GM18907 (cell line): ENCODE results near the gene GLRA3.

Experiments
- ATAC-seq: cut with Tn5 transposase; IDR thresholded peaks from one replicate; pipeline ENCODE4 v1.9.1; 2021; ENCODE audit warnings: mild to moderate bottlenecking, moderate library complexity; ENCODE audit not compliant: unreplicated experiment

GLRA3 gene

DNA sequence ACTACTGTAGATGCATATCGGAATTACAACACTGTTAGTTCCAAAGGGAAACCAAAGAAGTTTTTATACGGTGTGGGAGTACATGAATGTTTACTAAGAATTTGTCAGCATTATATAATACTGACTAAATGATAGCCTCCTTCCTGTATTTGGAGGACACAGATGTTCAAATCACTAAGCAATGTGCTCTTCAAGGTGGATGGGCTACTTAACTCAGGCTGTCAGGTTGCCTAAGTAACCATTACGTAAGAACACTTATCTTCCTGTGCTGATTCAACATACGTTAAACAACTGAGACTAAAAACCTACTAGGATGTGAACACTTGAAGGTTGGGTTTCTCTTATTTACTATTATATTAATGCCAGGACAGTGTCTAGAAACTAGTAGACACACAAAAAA, 224.8 kb downstream of the GLRA3 start:
- no peak for ATAC-seq

DNA sequence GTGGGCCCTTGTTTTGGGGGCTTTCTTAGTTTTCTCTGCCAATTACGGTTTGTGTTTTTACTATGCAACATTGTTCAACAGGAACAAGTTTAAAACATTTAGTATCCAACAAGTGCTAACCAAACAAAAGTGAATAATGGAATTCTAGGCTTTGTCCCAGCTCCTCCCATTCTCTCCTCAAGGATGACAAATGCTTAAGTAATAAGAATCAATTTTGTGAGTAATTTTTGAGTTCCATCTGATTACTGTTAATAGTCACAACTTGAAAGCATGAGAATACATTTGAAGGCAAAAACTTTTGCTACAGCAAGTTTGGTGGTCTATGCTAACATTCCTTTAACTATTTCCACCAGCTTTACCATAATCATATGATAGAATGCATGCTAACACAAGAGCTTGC, 228.7 kb downstream of the GLRA3 start:
- no peak for ATAC-seq

DNA sequence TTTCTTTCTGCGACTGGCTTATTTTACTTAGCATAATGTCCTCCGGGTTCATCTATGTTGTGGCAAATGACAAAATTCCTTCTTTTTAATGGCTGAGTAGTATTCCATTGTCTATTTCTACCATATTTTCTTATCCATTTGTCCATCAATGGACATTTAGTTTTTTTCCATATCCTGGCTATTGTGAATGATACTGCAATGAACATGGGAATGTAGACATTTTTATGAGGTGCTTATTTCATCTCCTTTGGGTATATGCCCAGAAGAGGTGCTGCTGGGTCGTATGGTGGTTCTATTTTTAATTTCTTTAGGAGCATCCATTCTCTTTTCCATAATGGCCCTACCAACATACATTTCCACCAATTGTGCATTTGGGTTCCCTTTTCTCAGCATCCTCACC, 230.2 kb downstream of the GLRA3 start:
- ATAC-seq, result no peak

DNA sequence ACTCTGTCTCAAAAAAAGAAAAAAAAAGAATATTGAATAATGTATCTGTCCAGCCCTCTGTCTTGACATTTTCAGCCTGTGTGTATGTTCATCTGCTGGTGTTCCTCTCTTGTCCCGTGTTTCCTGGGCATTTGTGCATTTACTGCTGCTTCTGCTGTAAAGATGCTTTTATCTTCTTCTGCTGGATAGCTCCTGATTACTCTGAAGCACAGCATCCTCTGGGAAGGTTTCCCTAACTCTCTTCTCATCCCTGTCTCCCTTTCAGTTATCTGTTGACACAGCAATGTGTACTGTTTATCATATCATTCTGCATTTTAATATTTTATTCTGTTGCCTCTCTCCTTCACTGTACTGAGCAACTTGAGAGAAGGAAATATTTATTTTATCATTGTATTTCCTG, 232.5 kb downstream of the GLRA3 start:
- ATAC-seq, result no peak

DNA sequence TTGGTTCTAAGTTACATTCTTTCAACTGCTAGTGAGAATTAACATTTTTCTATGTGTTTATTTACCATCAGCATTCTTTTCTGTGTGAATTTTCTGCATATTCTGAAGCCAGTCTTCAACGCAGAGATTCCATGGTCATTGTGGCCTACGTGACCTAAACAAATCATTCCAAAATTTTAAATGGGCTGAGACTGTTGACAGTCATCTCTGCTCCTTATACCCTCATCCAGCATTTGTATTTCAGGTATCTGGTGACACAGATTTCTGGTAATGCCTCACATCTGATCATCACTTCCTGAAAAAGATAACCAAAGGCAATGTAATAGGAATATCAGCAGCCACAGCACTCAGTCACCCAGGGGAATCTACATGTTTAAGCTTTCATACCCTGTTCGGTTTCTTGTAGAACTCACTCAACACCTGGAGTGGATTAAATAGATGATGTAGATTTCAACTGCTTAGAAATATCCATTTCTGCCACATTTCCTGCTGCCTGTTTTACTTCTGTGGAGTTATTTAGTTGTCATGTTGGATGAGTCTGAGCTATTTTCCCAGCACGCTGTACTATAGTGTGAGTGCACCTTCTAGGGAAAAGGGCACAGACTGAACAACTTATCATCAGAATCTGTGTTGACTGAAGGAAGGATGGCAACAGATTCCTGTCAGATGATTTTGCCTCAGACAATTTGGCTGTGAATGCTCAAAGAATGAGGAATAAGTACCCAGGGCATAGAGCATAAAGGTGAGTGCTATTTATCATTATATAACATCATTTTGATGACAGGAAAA, 233.7 kb downstream of the GLRA3 start:
- ATAC-seq, result no peak

DNA sequence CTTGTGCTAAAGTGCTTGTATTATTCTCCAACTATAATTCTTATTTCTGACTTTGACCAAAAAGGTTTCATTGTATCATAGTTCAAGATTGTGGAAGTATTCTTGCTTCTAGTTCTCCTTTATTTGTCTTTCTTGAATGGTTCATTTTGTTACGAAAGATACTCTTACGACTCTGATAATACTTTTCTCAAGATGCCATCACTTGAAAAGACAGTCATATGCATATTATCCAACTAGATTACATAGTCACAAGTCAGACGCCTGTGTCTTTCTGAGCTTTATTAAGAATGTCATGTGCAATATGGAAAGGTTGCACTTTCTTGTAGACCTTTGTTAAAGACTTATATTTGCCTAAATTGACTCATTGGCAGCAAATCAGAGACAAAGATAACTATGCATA, 235.3 kb downstream of the GLRA3 start:
- ATAC-seq, result no peak

DNA sequence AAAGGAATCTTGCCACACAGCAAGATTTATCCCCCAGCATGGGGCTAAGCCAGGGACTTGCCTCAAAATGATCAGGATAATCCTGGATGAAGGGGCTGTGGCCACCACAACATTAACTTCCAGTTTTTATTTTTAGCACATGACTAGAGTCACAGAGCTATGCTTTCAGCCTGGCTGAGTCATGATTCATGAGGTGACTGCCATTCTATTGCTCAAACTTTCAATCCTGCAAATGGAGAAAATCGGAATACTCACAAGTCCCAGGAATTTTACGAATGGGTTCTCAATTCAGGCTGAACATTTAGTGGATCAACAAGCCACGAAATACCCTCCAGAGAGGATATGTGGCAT, 236.1 kb downstream of the GLRA3 start:
- ATAC-seq, result no peak

DNA sequence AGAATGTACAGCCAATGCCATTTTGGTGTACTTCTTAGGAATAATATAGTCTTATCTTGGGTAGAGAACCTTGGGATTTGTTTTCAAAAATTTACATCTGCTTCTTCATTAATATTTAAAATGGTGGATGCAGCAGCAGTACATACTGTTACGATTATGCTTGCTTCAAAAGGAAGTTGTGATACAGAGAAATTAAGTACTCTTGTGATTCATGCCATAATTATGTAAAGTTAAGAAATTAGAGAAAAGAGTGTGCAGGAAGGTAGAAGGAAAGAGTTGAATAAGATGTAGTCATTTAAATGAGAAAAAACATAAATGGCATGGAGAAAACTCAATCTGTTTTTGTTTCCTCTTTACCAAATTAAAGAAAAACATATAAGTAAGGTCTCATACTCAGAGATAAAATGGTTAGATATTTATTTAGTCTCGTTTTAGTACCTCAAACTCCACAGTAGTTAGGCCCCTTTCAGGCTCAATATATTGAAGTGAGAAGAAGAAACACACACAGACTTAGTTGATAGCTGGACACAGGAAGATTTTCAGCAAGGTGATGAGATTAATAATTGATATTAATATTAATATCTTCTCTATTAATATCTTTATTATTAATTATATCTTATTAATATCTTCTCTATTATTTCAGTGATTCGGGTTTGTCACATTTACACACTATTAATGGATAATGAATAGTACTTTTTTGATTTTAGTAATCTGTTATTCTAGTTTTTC, 236.6 kb downstream of the GLRA3 start:
- no peak for ATAC-seq

DNA sequence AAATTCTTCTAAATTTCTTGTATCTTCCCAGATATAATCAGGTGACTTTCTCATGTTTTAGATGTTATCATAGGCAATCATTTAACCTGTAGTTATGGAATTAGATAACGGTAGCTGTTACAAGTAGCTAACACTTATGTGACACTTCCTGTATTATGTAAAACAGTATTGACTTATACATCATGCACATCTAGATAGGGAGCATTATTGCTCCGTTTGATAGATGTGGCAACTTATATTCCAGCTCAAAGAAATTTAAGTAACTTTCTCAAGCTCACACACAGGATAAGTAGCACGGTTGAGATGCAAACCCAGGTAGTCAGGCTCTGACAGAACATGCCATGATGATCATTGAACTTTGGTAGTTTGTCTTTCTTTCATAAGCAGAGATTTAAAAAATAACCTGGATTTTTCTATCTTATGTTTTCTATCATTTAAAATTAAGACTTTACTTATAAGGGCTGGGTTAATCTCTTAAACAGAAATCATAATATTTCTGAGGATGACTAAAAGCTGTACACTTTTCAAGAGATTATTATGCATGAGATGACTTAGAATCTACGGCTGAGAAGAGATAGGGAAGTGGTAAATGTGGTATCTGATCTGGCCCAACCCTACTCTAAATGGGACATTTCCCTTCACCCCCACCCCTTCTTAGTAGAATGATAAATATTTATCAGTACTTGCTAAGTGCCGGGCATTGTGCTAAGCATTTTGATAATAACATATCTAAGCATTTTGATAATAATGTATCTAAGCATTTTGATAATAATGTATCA, 237.6 kb downstream of the GLRA3 start:
- ATAC-seq, result peak; percentile 99

DNA sequence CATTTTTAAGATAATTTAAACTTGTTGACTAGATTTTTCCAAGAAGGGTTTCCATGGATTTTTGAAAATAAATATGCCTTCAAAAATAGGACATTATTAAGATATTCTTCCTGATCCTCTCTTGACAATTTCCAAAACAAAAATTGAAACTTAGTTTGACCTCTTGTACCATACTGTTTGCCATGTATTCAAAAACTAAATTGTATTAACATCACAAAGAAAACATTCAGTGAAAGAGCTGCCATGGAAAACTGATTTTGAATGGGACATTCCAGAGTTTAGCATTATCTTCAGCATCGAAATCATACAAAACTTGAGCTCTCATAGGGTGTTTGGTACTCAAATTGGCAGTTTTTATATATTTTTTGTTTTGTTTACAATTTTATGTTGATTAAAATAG, 238.7 kb downstream of the GLRA3 start:
- ATAC-seq, result no peak
